Vagina (tissue), 2 donors: Measurements from ENCODE around the gene ACTRT2.

Experiments used
- POLR2A ChIP-seq, 2 donors: fragments of 450-650 bp; IDR thresholded peaks; one replicate each; pipeline ENCODE4 v1.6.1; 2017; ENCODE audit warnings: antibody characterized with exemption in 2 of 2, mild to moderate bottlenecking in 2 of 2, moderate library complexity in 2 of 2
- POLR2AphosphoS5 ChIP-seq, 2 donors: sonication (generic); formaldehyde crosslinking; IDR thresholded peaks; one replicate each; pipeline ENCODE4 v1.9.0; 2017; ENCODE audit warnings: antibody characterized with exemption in 2 of 2, mild to moderate bottlenecking in 2 of 2, low read depth in 1 of 2; ENCODE audit not compliant: insufficient read depth in 1 of 2
- TF ChIP-seq, protein P1 (sequence below), 3 experiments: fragments of 450-650 bp in 2 of 3; fragments of 200-600 bp in 1 of 3; sonication (generic) in 1 of 3; IDR thresholded peaks; one replicate each; pipeline ENCODE4 v1.5.1; 2017 to 2019; ENCODE audit warnings: antibody characterized with exemption in 3 of 3, mild to moderate bottlenecking in 2 of 3, moderate library complexity in 2 of 3

GRCh38 chr1:3053986-3054385 lies 32.7 kb downstream of the ACTRT2 start:
- no peak for TF ChIP-seq POLR2A (IDR thresholded peaks at IDR 0.05)
- TF ChIP-seq, protein P1, sequence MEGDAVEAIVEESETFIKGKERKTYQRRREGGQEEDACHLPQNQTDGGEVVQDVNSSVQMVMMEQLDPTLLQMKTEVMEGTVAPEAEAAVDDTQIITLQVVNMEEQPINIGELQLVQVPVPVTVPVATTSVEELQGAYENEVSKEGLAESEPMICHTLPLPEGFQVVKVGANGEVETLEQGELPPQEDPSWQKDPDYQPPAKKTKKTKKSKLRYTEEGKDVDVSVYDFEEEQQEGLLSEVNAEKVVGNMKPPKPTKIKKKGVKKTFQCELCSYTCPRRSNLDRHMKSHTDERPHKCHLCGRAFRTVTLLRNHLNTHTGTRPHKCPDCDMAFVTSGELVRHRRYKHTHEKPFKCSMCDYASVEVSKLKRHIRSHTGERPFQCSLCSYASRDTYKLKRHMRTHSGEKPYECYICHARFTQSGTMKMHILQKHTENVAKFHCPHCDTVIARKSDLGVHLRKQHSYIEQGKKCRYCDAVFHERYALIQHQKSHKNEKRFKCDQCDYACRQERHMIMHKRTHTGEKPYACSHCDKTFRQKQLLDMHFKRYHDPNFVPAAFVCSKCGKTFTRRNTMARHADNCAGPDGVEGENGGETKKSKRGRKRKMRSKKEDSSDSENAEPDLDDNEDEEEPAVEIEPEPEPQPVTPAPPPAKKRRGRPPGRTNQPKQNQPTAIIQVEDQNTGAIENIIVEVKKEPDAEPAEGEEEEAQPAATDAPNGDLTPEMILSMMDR (IDR thresholded peaks at IDR 0.05): no peak
- TF ChIP-seq POLR2AphosphoS5 (IDR thresholded peaks at IDR 0.05; ENCODE audit: insufficient read depth in 1 of 2, low read depth in 1 of 2): no peak
